Osteoblast (primary cell): Measurements from ENCODE around the gene CFAP251. TPM values are rescaled to one million over a fixed set of nuclear protein-coding genes. Genes with fewer than 3 reads are reported as not detected.
A peak's percentile ranks its signal among the peaks of the same experiment; 100 is the strongest.

ENCODE experiments used
- DNase-seq: peaks from one replicate; pipeline ENCODE4 v3.0.0; 2011; ENCODE audit warnings: low spot score, mixed read lengths; ENCODE audit not compliant: insufficient read length; ENCODE audit errors: missing footprints
- H2AFZ ChIP-seq: 2 replicates; pipeline ENCODE4 v1.6.0; 2011; ENCODE audit warnings: mild to moderate bottlenecking, low read length
- H3K27ac ChIP-seq: 2 replicates; pipeline ENCODE4 v1.5.1; 2011; ENCODE audit warnings: mild to moderate bottlenecking, low read depth, low read length, moderate library complexity
- H3K27me3 ChIP-seq: 2 replicates; pipeline ENCODE4 v1.6.0; 2012; ENCODE audit warnings: mild to moderate bottlenecking, control low read depth, inconsistent platforms, low read length, moderate library complexity; ENCODE audit not compliant: insufficient read depth
- H3K36me3 ChIP-seq: 2 replicates; pipeline ENCODE4 v1.5.1; 2011; ENCODE audit warnings: mild to moderate bottlenecking, low read length, control low read depth, moderate library complexity; ENCODE audit not compliant: insufficient read depth
- H3K4me1 ChIP-seq: 2 replicates; pipeline ENCODE4 v1.5.1; 2011; ENCODE audit warnings: mild to moderate bottlenecking, low read length, control low read depth, moderate library complexity; ENCODE audit not compliant: insufficient read depth
- H3K4me2 ChIP-seq: 2 replicates; pipeline ENCODE4 v1.6.0; 2011; ENCODE audit warnings: mild to moderate bottlenecking, low read length; ENCODE audit not compliant: insufficient read depth
- H3K4me3 ChIP-seq: fragments of 200-600 bp; sonication (generic); 3 replicates; pipeline ENCODE4 v1.5.1; 2012; ENCODE audit warnings: mild to moderate bottlenecking, low read length, inconsistent platforms; ENCODE audit not compliant: insufficient read depth
- H3K79me2 ChIP-seq: 2 replicates; pipeline ENCODE4 v1.6.0; 2012; ENCODE audit warnings: mild to moderate bottlenecking, low read length, control low read depth, inconsistent platforms; ENCODE audit not compliant: insufficient read depth
- H3K9me3 ChIP-seq: 2 replicates; pipeline ENCODE4 v1.5.1; 2011; ENCODE audit warnings: low read depth, low read length, control low read depth
- H4K20me1 ChIP-seq: 2 replicates; pipeline ENCODE4 v1.6.0; 2012; ENCODE audit warnings: mild to moderate bottlenecking, low read length, control low read depth; ENCODE audit not compliant: insufficient read depth
- CTCF ChIP-seq: IDR thresholded peaks from 2 replicates; pipeline ENCODE4 v1.5.1; 2011; ENCODE audit warnings: mild to moderate bottlenecking, low read depth, low read length, moderate library complexity; ENCODE audit errors: extremely low read depth
- total RNA-seq: library from RNA; depleted of rRNA; stranded (reverse); fragments of >200 nt; gene quantifications from 2 replicates; pipeline ENCODE4 v1.2.3, GENCODE V29; 2012

CFAP251 gene
- total RNA-seq, 1 donor = 4.3 TPM

GRCh38 chr12:122018937-122019336 is 100.5 kb downstream of the CFAP251 start:
- H3K27me3 ChIP-seq = no peaks in the 10 kb centered on the region
- no peaks in the 10 kb centered on the region for H3K9me3 ChIP-seq
- no peak overlapping the region for H3K27ac ChIP-seq
- H3K36me3 ChIP-seq = no peaks in the 10 kb centered on the region
- H3K4me2 ChIP-seq = no peak overlapping the region
- DNase-seq = no peak
- H2AFZ ChIP-seq = no peak overlapping the region
- no peak for TF ChIP-seq CTCF
- H3K4me3 ChIP-seq = no peak overlapping the region
- peaks cover 15% of the 10 kb centered on the region for H3K79me2 ChIP-seq
- H3K4me1 ChIP-seq = peaks cover 14% of the 10 kb centered on the region
- H4K20me1 ChIP-seq = no peaks in the 10 kb centered on the region

- peak; percentile 82 for DNase-seq
- Histone ChIP-seq H3K79me2 (peaks cover 31% of the 10 kb centered on the region), H3K4me2 (peak overlapping the region; percentile 85), H3K4me1 (peaks cover 18% of the 10 kb centered on the region), H2AFZ (peak overlapping the region; percentile 71), H3K9me3 (no peaks in the 10 kb centered on the region), H3K4me3 (peak overlapping the region; percentile 82), H4K20me1 (no peaks in the 10 kb centered on the region), H3K36me3 (no peaks in the 10 kb centered on the region), H3K27me3 (no peaks in the 10 kb centered on the region), H3K27ac (peak overlapping the region; percentile 4)
- no peak for TF ChIP-seq CTCF
Measured at GRCh38 chr12:122020795-122021192, 102.4 kb downstream of the CFAP251 start.

GRCh38 chr12:122021193-122021821 is 102.9 kb downstream of the CFAP251 start:
- Histone ChIP-seq H3K4me3 (peak overlapping the region; percentile 82), H3K4me2 (peak overlapping the region; percentile 85), H3K36me3 (no peaks in the 10 kb centered on the region), H4K20me1 (no peaks in the 10 kb centered on the region), H3K27ac (peak overlapping the region; percentile 4), H3K27me3 (no peaks in the 10 kb centered on the region), H3K9me3 (no peaks in the 10 kb centered on the region), H3K4me1 (peaks cover 18% of the 10 kb centered on the region), H3K79me2 (peaks cover 33% of the 10 kb centered on the region), H2AFZ (peak overlapping the region; percentile 71)
- DNase-seq = peak; percentile 93
- TF ChIP-seq CTCF = no peak

- Histone ChIP-seq H3K4me3 (peak within 1 kb of the TSS; percentile 82), H4K20me1 (no peaks in the 10 kb centered on the region), H3K27me3 (no peaks in the 10 kb centered on the region), H3K79me2 (peaks cover 39% of the 10 kb centered on the region), H2AFZ (peak within 1 kb of the TSS; percentile 90), H3K4me1 (peaks cover 18% of the 10 kb centered on the region), H3K36me3 (no peaks in the 10 kb centered on the region), H3K9me3 (no peaks in the 10 kb centered on the region), H3K27ac (peak within 1 kb of the TSS; percentile 76), H3K4me2 (peak within 1 kb of the TSS; percentile 93)
- TF ChIP-seq CTCF = no peak
- DNase-seq = peak; percentile 98
Measured at GRCh38 chr12:122021822-122022392, 103.5 kb downstream of the CFAP251 start, which contains the start of gene BCL7A. BCL7A (plus strand) TSS chr12:122021884; CDS start chr12:122022092, 208 bp downstream.
